Measurements from ENCODE around the gene POTEG.
"Not testable (repeated sequence)": the region's sequence is repeated elsewhere in the genome, so short reads cannot be mapped to it uniquely, and the experiment has no call there.

Gene POTEG

DNA sequence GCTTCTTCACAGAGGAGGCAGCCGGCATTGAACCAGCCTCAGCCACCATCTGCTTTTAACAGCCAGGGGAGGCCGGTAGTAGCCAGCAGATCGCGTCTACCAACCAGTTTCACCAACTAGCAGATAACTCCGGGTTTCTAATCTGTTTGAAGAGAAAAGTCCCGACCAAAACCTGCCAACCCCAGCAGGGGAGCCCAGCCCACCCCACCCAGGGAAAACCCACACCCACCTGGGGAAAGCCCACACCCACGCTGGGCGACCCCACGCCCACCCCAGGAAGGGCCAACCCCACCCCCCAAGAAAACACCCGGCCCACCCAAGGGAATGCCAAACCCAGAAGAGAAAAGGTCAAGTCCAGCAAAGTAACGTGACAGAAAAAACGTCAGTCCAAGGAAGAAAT is at the start of gene POTEG:
Gene POTEG (minus strand): TSS at position 101 of the 400 bp plus-strand sequence. CDS start 52 bp downstream, at position 49.
- not testable (repeated sequence) for DNase-seq

- DNase-seq: not testable (repeated sequence)
These were observed 48.0 kb upstream of the POTEG start for GRCh38 chr14:19482093-19482492.

- not testable (repeated sequence) for DNase-seq
These were observed 47.3 kb upstream of the POTEG start for GRCh38 chr14:19481421-19481820.

DNA sequence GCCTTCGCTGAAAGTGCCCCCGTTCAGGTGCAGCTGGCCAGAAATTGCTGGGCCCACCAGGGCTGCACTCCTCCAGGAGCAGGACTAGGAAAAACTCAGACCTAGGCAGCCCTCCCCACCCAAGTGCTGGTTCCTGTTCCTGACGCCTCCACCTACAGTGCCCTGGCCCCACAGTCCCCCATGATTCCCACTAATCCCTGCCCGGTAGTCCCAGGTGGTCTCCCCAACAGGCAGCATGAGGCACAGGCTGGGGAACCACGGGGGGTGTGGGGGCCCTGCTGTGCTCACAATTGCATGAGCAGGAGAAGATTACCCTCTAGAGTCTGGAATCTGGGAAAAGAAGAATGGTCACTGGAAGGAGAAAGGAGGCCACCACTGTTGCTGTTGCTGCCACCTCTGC is 46.4 kb upstream of the POTEG start:
- DNase-seq: not testable (repeated sequence)

GRCh38 chr14:19445761-19446160 is 11.6 kb upstream of the POTEG start:
- DNase-seq: not testable (repeated sequence)

DNA sequence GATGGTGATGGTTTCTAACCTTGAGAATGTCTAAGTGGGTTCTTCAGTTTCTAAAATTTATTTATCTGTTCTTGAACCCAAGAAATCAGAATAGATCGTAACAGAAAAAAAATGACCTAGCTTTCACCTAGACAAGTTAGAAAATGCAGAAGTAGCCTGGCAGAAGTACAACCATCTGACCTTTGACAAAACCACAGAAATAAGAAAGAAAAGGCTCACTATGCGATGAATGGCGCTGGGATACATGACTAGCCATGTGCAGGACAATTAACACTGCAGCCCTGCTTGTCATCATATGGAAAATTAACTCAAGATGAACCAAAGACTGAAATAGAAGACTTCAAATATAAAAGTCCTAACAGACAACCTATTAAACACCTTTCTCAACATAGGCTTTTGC is 5.7 kb upstream of the POTEG start:
- not testable (repeated sequence) for DNase-seq

GRCh38 chr14:19439219-19439618 is 5.1 kb upstream of the POTEG start:
- not testable (repeated sequence) for DNase-seq

DNA sequence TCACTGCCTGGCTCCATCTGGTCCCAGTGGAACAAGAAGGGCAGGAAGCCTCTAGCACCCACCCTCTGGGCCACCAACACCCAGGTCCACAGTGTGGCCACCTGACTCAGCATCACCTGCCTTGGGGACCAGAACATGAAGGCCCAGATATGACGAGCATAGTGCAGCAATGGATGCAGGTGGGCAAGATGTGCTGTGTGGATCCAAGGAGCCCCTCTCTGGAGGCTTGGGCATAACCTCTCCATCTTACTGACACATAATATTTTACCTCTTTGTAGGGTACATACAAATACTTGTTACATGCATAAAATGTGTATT is 2.9 kb upstream of the POTEG start:
- DNase-seq: not testable (repeated sequence)

GRCh38 chr14:19436311-19437125 is 2.4 kb upstream of the POTEG start:
- DNase-seq: not testable (repeated sequence)

GRCh38 chr14:19435852-19436251 is 1.7 kb upstream of the POTEG start:
- not testable (repeated sequence) for DNase-seq

DNA sequence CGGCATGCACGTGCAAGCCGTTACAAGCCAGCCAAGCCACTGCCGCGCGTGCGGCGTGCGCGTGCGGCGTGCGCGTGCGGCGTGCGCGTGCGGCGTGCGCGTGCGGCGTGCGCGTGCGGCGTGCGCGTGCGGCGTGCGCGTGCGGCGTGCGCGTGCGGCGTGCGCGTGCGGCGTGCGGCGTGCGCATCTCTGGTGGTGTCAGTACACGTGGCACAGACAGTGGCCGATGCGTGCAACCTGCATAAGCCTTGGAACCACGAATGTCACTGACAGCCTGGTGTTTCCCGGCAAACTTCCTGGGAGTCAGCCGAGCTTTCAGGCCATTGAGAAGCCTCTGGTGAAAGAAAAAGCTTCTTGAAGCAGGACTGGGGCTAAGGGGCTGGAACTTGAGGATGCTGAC is 750 bp upstream of the POTEG start:
- not testable (repeated sequence) for DNase-seq

DNA sequence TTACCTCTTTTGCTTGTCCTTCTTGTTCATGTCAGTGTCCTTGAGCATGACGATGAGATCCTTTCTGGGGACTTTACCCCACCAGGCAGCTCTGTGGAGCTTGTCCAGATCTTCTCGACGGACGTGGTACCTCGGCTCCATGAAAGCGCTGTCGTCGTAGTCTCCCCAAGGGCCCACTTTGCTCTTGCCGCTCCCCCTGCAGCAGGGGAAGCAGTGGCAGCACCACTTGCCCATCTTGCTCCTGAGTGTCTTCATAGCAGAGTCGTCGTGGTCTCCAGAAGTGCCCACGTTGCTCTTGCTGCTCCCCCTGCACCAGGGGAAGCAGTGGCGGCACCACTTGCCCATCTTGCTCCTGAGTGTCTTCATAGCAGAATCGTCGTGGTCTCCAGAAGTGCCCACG is 376 bp downstream of the POTEG start:
- not testable (repeated sequence) for DNase-seq

DNA sequence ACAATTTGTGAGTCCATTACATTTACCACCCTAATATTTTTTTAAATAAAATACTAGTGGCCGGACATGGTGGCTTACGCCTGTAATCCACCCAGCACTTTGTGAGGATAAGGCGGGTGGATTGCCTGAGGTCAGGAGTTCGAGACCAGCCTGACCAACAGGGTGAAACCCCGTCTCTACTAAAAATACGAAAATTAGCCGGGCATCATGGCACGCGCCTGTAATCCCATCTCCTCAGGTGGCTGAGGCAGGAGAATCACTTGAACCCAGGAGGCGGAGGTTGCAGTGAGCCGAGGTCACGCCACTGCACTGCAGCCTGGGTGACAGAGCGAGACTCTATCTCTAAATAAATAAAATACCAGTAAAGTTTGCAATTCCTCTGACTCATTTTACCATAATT is 25.6 kb downstream of the POTEG start:
- not testable (repeated sequence) for DNase-seq

- DNase-seq: not testable (repeated sequence)
These were observed 32.0 kb downstream of the POTEG start for GRCh38 chr14:19402097-19402496.

- not testable (repeated sequence) for DNase-seq
These were observed 39.4 kb downstream of the POTEG start for GRCh38 chr14:19394727-19395126.

- not testable (repeated sequence) for DNase-seq
These were observed 43.9 kb downstream of the POTEG start for GRCh38 chr14:19390230-19390629.

DNA sequence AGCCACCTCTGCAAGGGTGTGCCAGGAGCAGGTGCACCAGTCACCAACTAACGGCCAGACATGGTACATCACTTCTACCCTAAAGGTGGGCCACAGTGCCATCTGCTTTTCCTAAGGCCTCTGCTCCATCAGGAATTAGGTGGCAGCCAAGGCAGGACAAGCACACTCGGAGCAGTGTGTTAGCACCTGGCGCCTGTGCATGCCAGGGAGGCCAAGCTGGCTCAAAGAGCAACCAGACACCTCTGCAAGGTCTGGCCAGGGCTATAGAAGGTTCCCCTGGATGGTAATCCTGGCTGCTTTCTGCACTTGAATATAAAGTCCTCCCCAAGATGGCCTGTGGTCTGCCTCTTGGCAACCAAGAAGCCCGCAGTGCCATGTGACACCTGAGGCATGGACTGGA is 45.4 kb downstream of the POTEG start:
- DNase-seq: not testable (repeated sequence)

- not testable (repeated sequence) for DNase-seq
These were observed 47.1 kb downstream of the POTEG start for GRCh38 chr14:19386996-19387395.

DNA sequence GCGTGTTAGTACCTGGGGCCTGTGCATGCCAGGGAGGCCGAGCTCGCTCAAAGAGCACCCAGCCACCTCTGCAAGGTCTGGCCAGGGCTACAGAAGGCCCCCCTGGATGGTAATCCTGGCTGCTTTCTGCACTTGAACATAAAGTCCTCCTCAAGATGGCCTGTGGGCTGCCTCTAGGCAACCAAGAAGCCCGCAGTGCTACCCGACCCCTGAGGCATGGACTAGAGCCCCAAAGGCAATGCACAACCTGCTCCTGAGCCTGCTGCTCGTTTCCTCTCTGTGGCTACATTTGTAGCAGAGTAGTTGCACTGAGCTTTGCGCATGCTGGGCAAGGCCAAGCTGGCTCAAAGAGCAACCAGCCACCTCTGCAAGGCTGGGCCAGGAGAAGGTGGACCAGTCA is 47.8 kb downstream of the POTEG start:
- DNase-seq: not testable (repeated sequence)

DNA sequence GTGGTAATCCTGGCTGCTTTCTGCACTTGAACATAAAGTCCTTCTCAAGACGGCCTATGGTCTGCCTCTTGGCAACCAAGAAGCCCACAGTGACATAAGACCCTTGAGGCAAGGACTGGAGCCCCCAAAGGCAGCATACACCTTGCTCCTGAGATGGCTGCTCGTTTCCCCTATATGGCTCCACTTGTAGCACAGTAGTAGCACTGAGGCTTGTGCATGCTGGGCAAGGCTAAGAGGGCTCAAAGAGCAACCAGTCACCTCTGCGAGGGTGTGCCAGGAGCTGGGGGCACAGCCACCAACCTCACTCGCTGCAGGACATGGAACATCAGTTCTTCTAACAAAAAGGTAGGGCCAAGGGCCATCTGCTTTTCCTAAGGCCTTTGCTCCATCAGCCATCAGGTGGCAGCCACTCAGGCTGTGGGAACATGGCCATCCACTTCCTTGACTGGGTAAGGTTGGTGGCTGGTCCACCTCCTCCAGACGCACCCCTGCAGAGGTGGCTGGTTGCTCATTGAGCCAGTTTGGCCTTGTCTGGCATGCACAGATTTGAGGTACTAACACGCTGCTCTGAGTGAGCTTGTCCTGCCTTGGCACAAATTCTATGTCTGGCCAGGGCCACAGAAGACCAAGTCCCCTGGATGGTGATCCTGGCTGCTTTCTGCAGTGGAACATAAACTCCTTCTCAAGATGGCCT is 49.9 kb downstream of the POTEG start:
- DNase-seq: not testable (repeated sequence)

DNA sequence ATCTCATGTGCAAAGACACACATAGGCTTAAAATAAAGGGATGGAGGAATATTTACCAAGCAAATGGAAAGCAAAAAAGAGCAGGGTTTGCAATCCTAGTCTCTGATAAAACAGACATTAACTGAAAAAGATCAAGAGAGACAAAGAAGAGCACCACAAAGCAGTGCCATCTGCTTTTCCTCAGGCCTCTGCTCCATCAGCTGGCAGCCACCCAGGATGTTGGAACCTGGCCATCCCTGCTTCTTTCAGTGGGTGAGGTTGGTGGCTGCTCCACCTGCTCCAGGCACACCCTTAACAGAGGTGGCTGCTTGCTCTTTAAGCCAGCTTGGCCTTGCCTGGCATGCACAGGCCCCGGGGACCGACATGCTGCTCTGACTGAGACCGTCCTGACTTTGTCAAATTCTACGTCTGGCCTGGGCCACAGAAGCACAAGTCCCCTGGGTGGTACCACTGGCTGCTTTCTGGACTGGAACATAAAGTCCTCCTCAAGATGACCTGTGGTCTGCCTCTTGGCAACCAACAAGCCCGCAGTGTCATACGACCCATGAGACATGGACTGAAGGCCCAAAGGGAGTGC is 51.0 kb downstream of the POTEG start:
- not testable (repeated sequence) for DNase-seq

- DNase-seq: not testable (repeated sequence)
These were observed 54.0 kb downstream of the POTEG start for GRCh38 chr14:19380137-19380536.

DNA sequence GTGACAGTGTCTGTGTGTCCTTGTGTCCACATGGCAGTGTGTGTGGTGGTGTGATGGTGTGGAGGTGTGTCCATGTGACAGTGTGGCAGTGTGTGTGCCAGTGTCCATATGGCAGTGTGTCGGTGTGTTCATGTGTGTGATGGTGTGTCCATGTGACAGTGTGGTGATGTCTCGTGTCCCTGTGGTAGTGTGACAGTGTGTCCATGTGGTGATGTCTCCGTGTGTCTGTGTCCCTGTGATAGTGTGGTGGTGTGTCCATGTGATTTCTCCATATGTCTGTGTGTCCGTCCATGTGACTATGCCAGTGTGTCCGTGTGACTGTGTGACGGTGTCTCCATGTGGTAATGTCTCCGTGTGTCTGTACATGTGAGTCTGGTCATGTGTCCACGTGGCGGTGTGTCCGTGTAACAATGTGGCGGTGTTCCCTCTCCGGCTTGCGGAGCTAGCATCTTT is 59.7 kb downstream of the POTEG start:
- DNase-seq: not testable (repeated sequence)

Data from cerebellar nuclear complex (tissue), 1 donor.